HepG2 (cell line): ENCODE results near the gene PEX3. TPM values are rescaled to one million over a fixed set of nuclear protein-coding genes. Genes with fewer than 3 reads are reported as not detected.
A peak's percentile ranks its signal among the peaks of the same experiment; 100 is the strongest.

ENCODE experiments used
- BORCS8-MEF2B ChIP-seq: sonication (generic); formaldehyde crosslinking; IDR thresholded peaks from 2 replicates; pipeline ENCODE4 v1.8.0; 2022; ENCODE audit warnings: mild to moderate bottlenecking, missing genetic modification reagents
- CBX1 ChIP-seq: IDR thresholded peaks from one replicate; pipeline ENCODE4 v1.6.1; 2016; ENCODE audit warnings: antibody characterized with exemption, low read depth
- EED ChIP-seq: sonication (generic); formaldehyde crosslinking; IDR thresholded peaks from 2 replicates; pipeline ENCODE4 v1.5.0; 2020; ENCODE audit warnings: mild to moderate bottlenecking, missing genetic modification reagents
- JUNB ChIP-seq: sonication (generic); formaldehyde crosslinking; IDR thresholded peaks from 2 replicates; pipeline ENCODE4 v1.8.0; 2022; ENCODE audit warnings: missing genetic modification reagents, mild to moderate bottlenecking, borderline replicate concordance
- KDM5A ChIP-seq: fragments of 200-600 bp; sonication (generic); IDR thresholded peaks from 2 replicates; pipeline ENCODE4 v1.7.0; 2018; ENCODE audit warnings: antibody characterized with exemption, mild to moderate bottlenecking, low read length, borderline replicate concordance
- KDM6A ChIP-seq: IDR thresholded peaks from 2 replicates; pipeline ENCODE4 v1.6.1; 2016; ENCODE audit warnings: low read depth
- NCOR1 ChIP-seq: fragments of 200-600 bp; sonication (generic); IDR thresholded peaks from 2 replicates; pipeline ENCODE4 v1.7.0; 2017; ENCODE audit warnings: antibody characterized with exemption, low read length, borderline replicate concordance
- SNAI1 ChIP-seq: sonication (generic); formaldehyde crosslinking; IDR thresholded peaks from 2 replicates; pipeline ENCODE4 v1.5.0; 2020; ENCODE audit warnings: mild to moderate bottlenecking, missing genetic modification reagents, borderline replicate concordance
- TOE1 ChIP-seq: sonication (generic); formaldehyde crosslinking; IDR thresholded peaks from 2 replicates; pipeline ENCODE4 v1.4.0; 2020; ENCODE audit warnings: mild to moderate bottlenecking, missing genetic modification reagents
- ZFP36L1 ChIP-seq: sonication (generic); formaldehyde crosslinking; IDR thresholded peaks from 2 replicates; pipeline ENCODE4 v1.8.0; 2022; ENCODE audit warnings: mild to moderate bottlenecking, missing genetic modification reagents, moderate library complexity
- ZNF12 ChIP-seq: sonication (generic); formaldehyde crosslinking; IDR thresholded peaks from 2 replicates; pipeline ENCODE4 v1.5.0; 2020; ENCODE audit warnings: missing genetic modification reagents
- ZNF564 ChIP-seq: sonication (generic); formaldehyde crosslinking; IDR thresholded peaks from 2 replicates; pipeline ENCODE4 v1.8.1; 2023; ENCODE audit warnings: mild to moderate bottlenecking, missing genetic modification reagents
- ZNF570 ChIP-seq: sonication (generic); formaldehyde crosslinking; IDR thresholded peaks from 2 replicates; pipeline ENCODE4 v1.4.0; 2020; ENCODE audit warnings: mild to moderate bottlenecking, missing genetic modification reagents, borderline replicate concordance
- ZNF615 ChIP-seq: sonication (generic); formaldehyde crosslinking; IDR thresholded peaks from 2 replicates; pipeline ENCODE4 v1.5.0; 2020; ENCODE audit warnings: mild to moderate bottlenecking, missing genetic modification reagents, borderline replicate concordance
- ZNF7 ChIP-seq: IDR thresholded peaks from 2 replicates; pipeline ENCODE4 v1.6.1; 2016; ENCODE audit warnings: missing biosample characterization, missing genetic modification reagents
- polyA plus RNA-seq, 8 experiments: library from polyadenylated mRNA; depleted of rRNA in 3 of 8; stranded (reverse) in 7 of 8; unstranded in 1 of 8; fragments of >200 nt; fragmentation: Illumina TruSeq in 4 of 8; extraction: Trizol in 4 of 8; gene quantifications; 2 replicates each; pipeline versions ENCODE4 v1.2.1 to v1.2.3, GENCODE V29; 2011 to 2016; ENCODE audit warnings: low read depth in 4 of 8, missing spikeins in 1 of 8, mixed read lengths in 1 of 8; ENCODE audit not compliant: insufficient read depth in 1 of 8
- total RNA-seq, 5 experiments: library from RNA; depleted of rRNA; stranded (reverse); fragments of >200 nt; fragmentation: Illumina TruSeq; extraction: Trizol; gene quantifications; 2 replicates each; pipeline ENCODE4 v1.2.3, GENCODE V29; 2016; ENCODE audit warnings: low read depth in 1 of 5
- TF ChIP-seq, protein P1 (sequence below): sonication (generic); formaldehyde crosslinking; IDR thresholded peaks from 2 replicates; pipeline ENCODE4 v1.8.0; 2022; ENCODE audit warnings: low read depth, missing genetic modification reagents
- TF ChIP-seq, protein P2 (sequence below): IDR thresholded peaks from 2 replicates; pipeline ENCODE4 v1.6.1; 2016; ENCODE audit warnings: mild to moderate bottlenecking
- TF ChIP-seq, protein P3 (sequence below): sonication (generic); formaldehyde crosslinking; IDR thresholded peaks from 2 replicates; pipeline ENCODE4 v1.5.0; 2020; ENCODE audit warnings: mild to moderate bottlenecking, missing genetic modification reagents, borderline replicate concordance

The PEX3 gene
- total and polyA plus RNA-seq, 2 of the 13 experiments (the other 11 are each of a cell fraction or from before 2014, with no cell fraction given): 30.9 to 40.8 TPM

DNA sequence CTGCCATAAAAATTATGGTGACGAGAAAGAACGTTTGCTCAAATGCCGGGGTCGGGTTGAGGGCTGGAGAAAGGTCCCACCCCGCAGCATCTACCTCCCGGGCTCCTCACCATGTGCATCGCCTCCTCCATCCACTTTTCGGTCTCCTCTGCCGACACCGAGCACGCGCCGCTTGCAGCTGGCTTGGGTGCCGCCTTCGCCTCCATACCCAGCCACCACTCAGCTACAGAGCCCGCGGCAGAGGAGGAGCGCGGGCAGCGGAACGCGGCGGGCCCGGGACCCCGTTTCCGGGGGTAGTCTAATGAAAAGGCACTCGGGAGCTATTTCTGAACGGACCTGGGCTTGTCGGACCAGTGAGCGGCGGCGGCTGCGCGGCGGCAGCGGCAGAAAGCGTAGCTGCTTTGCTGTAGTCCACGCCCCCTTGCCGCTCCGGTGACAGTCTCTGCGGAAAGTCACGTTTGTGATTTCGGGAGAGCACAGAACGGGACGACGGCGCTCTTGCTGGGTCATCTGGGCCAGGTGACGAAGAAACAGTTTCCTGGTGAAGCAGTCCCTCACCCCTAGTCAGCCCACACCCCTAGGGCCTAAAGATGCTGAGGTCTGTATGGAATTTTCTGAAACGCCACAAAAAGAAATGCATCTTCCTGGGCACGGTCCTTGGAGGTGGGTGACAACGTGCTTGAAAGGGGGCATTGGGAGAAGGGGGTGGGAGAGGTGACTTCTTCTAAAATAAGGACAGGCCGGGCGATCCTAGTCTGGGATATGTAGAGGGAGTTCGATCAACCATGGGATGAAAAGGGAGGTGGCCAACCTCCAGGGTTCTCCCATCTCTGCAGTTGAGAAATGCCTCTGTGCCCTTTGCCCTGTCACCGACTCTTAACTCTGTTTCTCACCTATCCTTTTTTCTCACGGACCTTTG is at the start of gene PEX3, which contains the start of gene ADAT2 (continued):
- peak; percentile 73; the same call in 1 of the 2 replicates for TF ChIP-seq JUNB
- TF ChIP-seq ZFP36L1 (CRISPR knock-in tag): peak; percentile 96
- TF ChIP-seq ZNF570 (CRISPR knock-in tag): no peak
- peak; percentile 99 for TF ChIP-seq BORCS8-MEF2B (CRISPR knock-in tag)
- TF ChIP-seq, protein P1, sequence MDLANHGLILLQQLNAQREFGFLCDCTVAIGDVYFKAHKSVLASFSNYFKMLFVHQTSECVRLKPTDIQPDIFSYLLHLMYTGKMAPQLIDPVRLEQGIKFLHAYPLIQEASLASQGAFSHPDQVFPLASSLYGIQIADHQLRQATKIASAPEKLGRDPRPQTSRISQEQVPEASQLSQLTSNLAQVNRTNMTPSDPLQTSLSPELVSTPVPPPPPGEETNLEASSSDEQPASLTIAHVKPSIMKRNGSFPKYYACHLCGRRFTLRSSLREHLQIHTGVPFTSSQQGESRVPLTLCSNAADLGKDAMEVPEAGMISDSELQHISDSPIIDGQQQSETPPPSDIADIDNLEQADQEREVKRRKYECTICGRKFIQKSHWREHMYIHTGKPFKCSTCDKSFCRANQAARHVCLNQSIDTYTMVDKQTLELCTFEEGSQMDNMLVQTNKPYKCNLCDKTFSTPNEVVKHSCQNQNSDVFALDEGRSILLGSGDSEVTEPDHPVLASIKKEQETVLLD (CRISPR knock-in tag): peak; percentile 91
- TF ChIP-seq ZNF7 (CRISPR knock-in tag): peak; percentile 63; the same call in 1 of the 2 replicates
- peak; percentile 90; the same call in 1 of the 2 replicates for TF ChIP-seq SNAI1 (CRISPR knock-in tag)
- peak; percentile 75; the same call in 1 of the 2 replicates for TF ChIP-seq NCOR1
- TF ChIP-seq KDM5A: peak; percentile 98
- peak; percentile 84; the same call in 1 of the 2 replicates for TF ChIP-seq ZNF12 (CRISPR knock-in tag)
- TF ChIP-seq CBX1: peak; percentile 99
- TF ChIP-seq, protein P2, sequence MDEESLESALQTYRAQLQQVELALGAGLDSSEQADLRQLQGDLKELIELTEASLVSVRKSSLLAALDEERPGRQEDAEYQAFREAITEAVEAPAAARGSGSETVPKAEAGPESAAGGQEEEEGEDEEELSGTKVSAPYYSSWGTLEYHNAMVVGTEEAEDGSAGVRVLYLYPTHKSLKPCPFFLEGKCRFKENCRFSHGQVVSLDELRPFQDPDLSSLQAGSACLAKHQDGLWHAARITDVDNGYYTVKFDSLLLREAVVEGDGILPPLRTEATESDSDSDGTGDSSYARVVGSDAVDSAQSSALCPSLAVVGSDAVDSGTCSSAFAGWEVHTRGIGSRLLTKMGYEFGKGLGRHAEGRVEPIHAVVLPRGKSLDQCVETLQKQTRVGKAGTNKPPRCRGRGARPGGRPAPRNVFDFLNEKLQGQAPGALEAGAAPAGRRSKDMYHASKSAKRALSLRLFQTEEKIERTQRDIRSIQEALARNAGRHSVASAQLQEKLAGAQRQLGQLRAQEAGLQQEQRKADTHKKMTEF (CRISPR knock-in tag): peak; percentile 100
- peak; percentile 96 for TF ChIP-seq EED (CRISPR knock-in tag)
- peak; percentile 99; the same call in 1 of the 2 replicates for TF ChIP-seq TOE1 (CRISPR knock-in tag)
- TF ChIP-seq KDM6A: peak; percentile 50; the same call in 1 of the 2 replicates
- peak; percentile 99 for TF ChIP-seq ZNF615 (CRISPR knock-in tag)
- TF ChIP-seq, protein P3, sequence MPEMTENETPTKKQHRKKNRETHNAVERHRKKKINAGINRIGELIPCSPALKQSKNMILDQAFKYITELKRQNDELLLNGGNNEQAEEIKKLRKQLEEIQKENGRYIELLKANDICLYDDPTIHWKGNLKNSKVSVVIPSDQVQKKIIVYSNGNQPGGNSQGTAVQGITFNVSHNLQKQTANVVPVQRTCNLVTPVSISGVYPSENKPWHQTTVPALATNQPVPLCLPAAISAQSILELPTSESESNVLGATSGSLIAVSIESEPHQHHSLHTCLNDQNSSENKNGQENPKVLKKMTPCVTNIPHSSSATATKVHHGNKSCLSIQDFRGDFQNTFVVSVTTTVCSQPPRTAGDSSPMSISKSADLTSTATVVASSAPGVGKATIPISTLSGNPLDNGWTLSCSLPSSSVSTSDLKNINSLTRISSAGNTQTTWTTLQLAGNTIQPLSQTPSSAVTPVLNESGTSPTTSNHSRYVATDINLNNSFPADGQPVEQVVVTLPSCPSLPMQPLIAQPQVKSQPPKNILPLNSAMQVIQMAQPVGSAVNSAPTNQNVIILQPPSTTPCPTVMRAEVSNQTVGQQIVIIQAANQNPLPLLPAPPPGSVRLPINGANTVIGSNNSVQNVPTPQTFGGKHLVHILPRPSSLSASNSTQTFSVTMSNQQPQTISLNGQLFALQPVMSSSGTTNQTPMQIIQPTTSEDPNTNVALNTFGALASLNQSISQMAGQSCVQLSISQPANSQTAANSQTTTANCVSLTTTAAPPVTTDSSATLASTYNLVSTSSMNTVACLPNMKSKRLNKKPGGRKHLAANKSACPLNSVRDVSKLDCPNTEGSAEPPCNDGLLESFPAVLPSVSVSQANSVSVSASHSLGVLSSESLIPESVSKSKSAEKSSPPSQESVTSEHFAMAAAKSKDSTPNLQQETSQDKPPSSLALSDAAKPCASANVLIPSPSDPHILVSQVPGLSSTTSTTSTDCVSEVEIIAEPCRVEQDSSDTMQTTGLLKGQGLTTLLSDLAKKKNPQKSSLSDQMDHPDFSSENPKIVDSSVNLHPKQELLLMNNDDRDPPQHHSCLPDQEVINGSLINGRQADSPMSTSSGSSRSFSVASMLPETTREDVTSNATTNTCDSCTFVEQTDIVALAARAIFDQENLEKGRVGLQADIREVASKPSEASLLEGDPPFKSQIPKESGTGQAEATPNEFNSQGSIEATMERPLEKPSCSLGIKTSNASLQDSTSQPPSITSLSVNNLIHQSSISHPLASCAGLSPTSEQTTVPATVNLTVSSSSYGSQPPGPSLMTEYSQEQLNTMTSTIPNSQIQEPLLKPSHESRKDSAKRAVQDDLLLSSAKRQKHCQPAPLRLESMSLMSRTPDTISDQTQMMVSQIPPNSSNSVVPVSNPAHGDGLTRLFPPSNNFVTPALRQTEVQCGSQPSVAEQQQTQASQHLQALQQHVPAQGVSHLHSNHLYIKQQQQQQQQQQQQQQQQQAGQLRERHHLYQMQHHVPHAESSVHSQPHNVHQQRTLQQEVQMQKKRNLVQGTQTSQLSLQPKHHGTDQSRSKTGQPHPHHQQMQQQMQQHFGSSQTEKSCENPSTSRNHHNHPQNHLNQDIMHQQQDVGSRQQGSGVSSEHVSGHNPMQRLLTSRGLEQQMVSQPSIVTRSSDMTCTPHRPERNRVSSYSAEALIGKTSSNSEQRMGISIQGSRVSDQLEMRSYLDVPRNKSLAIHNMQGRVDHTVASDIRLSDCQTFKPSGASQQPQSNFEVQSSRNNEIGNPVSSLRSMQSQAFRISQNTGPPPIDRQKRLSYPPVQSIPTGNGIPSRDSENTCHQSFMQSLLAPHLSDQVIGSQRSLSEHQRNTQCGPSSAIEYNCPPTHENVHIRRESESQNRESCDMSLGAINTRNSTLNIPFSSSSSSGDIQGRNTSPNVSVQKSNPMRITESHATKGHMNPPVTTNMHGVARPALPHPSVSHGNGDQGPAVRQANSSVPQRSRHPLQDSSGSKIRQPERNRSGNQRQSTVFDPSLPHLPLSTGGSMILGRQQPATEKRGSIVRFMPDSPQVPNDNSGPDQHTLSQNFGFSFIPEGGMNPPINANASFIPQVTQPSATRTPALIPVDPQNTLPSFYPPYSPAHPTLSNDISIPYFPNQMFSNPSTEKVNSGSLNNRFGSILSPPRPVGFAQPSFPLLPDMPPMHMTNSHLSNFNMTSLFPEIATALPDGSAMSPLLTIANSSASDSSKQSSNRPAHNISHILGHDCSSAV (CRISPR knock-in tag): peak; percentile 98
- TF ChIP-seq ZNF564 (CRISPR knock-in tag): peak; percentile 97
